ENCODE results near the gene IFFO2.

IFFO2 gene

GRCh38 chr1:18936814-18937481 lies 19.5 kb downstream of the IFFO2 start:
- no peak for DNase-seq (ENCODE audit: low read depth)

- no peak for DNase-seq (ENCODE audit: low read depth)
Measured at GRCh38 chr1:18936471-18936813, 20.0 kb downstream of the IFFO2 start.

GRCh38 chr1:18934205-18935000 lies 22.1 kb downstream of the IFFO2 start:
- DNase-seq (ENCODE audit: low read depth): no peak

- no peak for DNase-seq (ENCODE audit: low read depth)
Measured at GRCh38 chr1:18932879-18933278, 23.6 kb downstream of the IFFO2 start.

- no peak for DNase-seq (ENCODE audit: low read depth)
Measured at GRCh38 chr1:18932387-18932786, 24.1 kb downstream of the IFFO2 start.

GRCh38 chr1:18931730-18932129 lies 24.7 kb downstream of the IFFO2 start:
- no peak for DNase-seq (ENCODE audit: low read depth)

- no peak for DNase-seq (ENCODE audit: low read depth)
Measured at GRCh38 chr1:18929686-18930085, 26.8 kb downstream of the IFFO2 start.

GRCh38 chr1:18928985-18929384 lies 27.5 kb downstream of the IFFO2 start:
- no peak for DNase-seq (ENCODE audit: low read depth)

GRCh38 chr1:18928406-18928805 lies 28.1 kb downstream of the IFFO2 start:
- DNase-seq (ENCODE audit: low read depth): no peak

- no peak for DNase-seq (ENCODE audit: low read depth)
Measured at GRCh38 chr1:18927654-18928272, 28.7 kb downstream of the IFFO2 start.

- no peak for DNase-seq (ENCODE audit: low read depth)
Measured at GRCh38 chr1:18927082-18927653, 29.3 kb downstream of the IFFO2 start.

GRCh38 chr1:18926315-18927081 lies 30.0 kb downstream of the IFFO2 start:
- DNase-seq (ENCODE audit: low read depth): peak; percentile 69

- no peak for DNase-seq (ENCODE audit: low read depth)
Measured at GRCh38 chr1:18925279-18925678, 31.2 kb downstream of the IFFO2 start.

- DNase-seq (ENCODE audit: low read depth): no peak
Measured at GRCh38 chr1:18924221-18924691, 32.2 kb downstream of the IFFO2 start.

- no peak for DNase-seq (ENCODE audit: low read depth)
Measured at GRCh38 chr1:18923756-18924211, 32.7 kb downstream of the IFFO2 start.

- no peak for DNase-seq (ENCODE audit: low read depth)
Measured at GRCh38 chr1:18922848-18923755, 33.4 kb downstream of the IFFO2 start.

GRCh38 chr1:18922319-18922726 lies 34.2 kb downstream of the IFFO2 start:
- DNase-seq (ENCODE audit: low read depth): no peak

GRCh38 chr1:18921516-18922251 lies 34.8 kb downstream of the IFFO2 start:
- no peak for DNase-seq (ENCODE audit: low read depth)

GRCh38 chr1:18920931-18921330 lies 35.5 kb downstream of the IFFO2 start:
- DNase-seq (ENCODE audit: low read depth): no peak

- DNase-seq (ENCODE audit: low read depth): no peak
Measured at GRCh38 chr1:18919956-18920355, 36.5 kb downstream of the IFFO2 start.
